H1 (cell line): ENCODE results near the gene BUD23. TPM values are rescaled to one million over a fixed set of nuclear protein-coding genes. Genes with fewer than 3 reads are reported as not detected.

Experiments used
- CTCF ChIA-PET: fragments of 300-600 bp; sonication (Branson Sonifier 250); formaldehyde crosslinking; loops from one replicate; lab custom pipeline; 2021; ENCODE audit not compliant: partially characterized antibody; lab: Charles Lee
- POLR2A ChIA-PET: fragments of 300-600 bp; sonication (Branson Sonifier 250); formaldehyde crosslinking; loops from one replicate; lab custom pipeline; 2021; ENCODE audit warnings: inconsistent platforms; ENCODE audit not compliant: partially characterized antibody; lab: Charles Lee
- DNase-seq, 2 experiments: peaks; one replicate each; pipeline versions ENCODE4 v3.0.0 to v3.0.0-alpha.2; 2010 to 2022; ENCODE audit warnings: low spot score in 2 of 2, low read depth in 1 of 2, mixed read lengths in 1 of 2
- FAIRE-seq: peaks from 2 replicates; lab custom pipeline; 2011; peaks lifted over from hg19 to GRCh38; lab: Jason Lieb, UNC
- H2AFZ ChIP-seq: 2 replicates; pipeline ENCODE4 v1.8.1; 2012; ENCODE audit warnings: low read length, inconsistent platforms
- H2AK5ac ChIP-seq: 2 replicates; pipeline ENCODE4 v1.6.1; 2013; ENCODE audit warnings: low read depth, low read length
- H2BK120ac ChIP-seq: replicated peaks from 2 replicates; pipeline ENCODE3; 2013; ENCODE audit warnings: low read depth, low read length, inconsistent platforms
- H2BK12ac ChIP-seq: 2 replicates; pipeline ENCODE4 v1.6.1; 2013; ENCODE audit warnings: low read depth, low read length
- H2BK15ac ChIP-seq: 2 replicates; pipeline ENCODE4 v1.6.1; 2013; ENCODE audit warnings: low read length
- H2BK20ac ChIP-seq: 2 replicates; pipeline ENCODE4 v1.6.1; 2013; ENCODE audit warnings: low read length
- H2BK5ac ChIP-seq: 2 replicates; pipeline ENCODE4 v1.6.1; 2013; ENCODE audit warnings: low read depth, low read length
- H3K14ac ChIP-seq: 2 replicates; pipeline ENCODE4 v1.6.1; 2013; ENCODE audit warnings: inconsistent platforms; ENCODE audit not compliant: insufficient read length
- H3K18ac ChIP-seq: 2 replicates; pipeline ENCODE4 v1.6.1; 2013; ENCODE audit warnings: low read length; ENCODE audit errors: extremely low read depth
- H3K23ac ChIP-seq: 2 replicates; pipeline ENCODE4 v1.6.1; 2013; ENCODE audit warnings: inconsistent platforms; ENCODE audit not compliant: insufficient read length
- H3K23me2 ChIP-seq: 2 replicates; pipeline ENCODE4 v1.6.1; 2013; ENCODE audit warnings: low read depth, low read length
- H3K27ac ChIP-seq: 2 replicates; pipeline ENCODE4 v1.6.1; 2011; ENCODE audit warnings: low read depth, low read length, inconsistent platforms
- H3K27me3 ChIP-seq, 4 experiments: replicated peaks in 1 of 4; 1 replicate in 1 of 4; 2 replicates in 3 of 4; pipeline versions ENCODE4 v1.6.1 to v1.8.1; 2011 to 2013; ENCODE audit warnings: low read length in 3 of 4, mild to moderate bottlenecking in 3 of 4, inconsistent platforms in 2 of 4, mixed read lengths in 2 of 4, moderate library complexity in 1 of 4; ENCODE audit not compliant: control insufficient read depth in 3 of 4, insufficient read depth in 3 of 4; ENCODE audit errors: extremely low read depth in 1 of 4
- H3K36me3 ChIP-seq, 4 experiments: 2 replicates each; pipeline versions ENCODE4 v1.6.1 to v1.8.1; 2011 to 2013; ENCODE audit warnings: mild to moderate bottlenecking in 4 of 4, low read length in 3 of 4, moderate library complexity in 2 of 4, control low read depth in 1 of 4, inconsistent platforms in 1 of 4; ENCODE audit not compliant: insufficient read depth in 4 of 4, control insufficient read depth in 2 of 4
- H3K4ac ChIP-seq: replicated peaks from 2 replicates; pipeline ENCODE3; 2013; ENCODE audit warnings: low read length, low read depth, mixed read lengths, inconsistent platforms; ENCODE audit not compliant: insufficient read length
- H3K4me1 ChIP-seq, 4 experiments: replicated peaks in 1 of 4; 1 replicate in 1 of 4; 2 replicates in 3 of 4; pipeline versions ENCODE4 v1.6.1 to v1.8.1; 2011 to 2013; ENCODE audit warnings: low read length in 3 of 4, inconsistent platforms in 2 of 4, mixed read lengths in 1 of 4; ENCODE audit not compliant: insufficient read depth in 4 of 4, control insufficient read depth in 3 of 4
- H3K4me2 ChIP-seq, 2 experiments: 2 replicates each; pipeline versions ENCODE4 v1.6.1 to v1.8.1; 2011 to 2013; ENCODE audit warnings: low read depth in 2 of 2, low read length in 2 of 2, control low read depth in 1 of 2, inconsistent platforms in 1 of 2, mild to moderate bottlenecking in 1 of 2; ENCODE audit not compliant: insufficient read depth in 1 of 2
- H3K4me3 ChIP-seq, 4 experiments: fragments of 200-600, 300-600 bp in 1 of 4; sonication (generic), shearing (Covaris generic), sonication (Bioruptor Twin) in 1 of 4; 2 replicates each; pipeline versions ENCODE4 v1.5.1 to v1.8.1; 2011 to 2016; ENCODE audit warnings: low read length in 4 of 4, low read depth in 3 of 4, control low read depth in 2 of 4, inconsistent platforms in 2 of 4, mild to moderate bottlenecking in 2 of 4, mixed read lengths in 1 of 4, moderate library complexity in 1 of 4; ENCODE audit not compliant: insufficient read depth in 2 of 4; ENCODE audit errors: extremely low read depth in 1 of 4
- H3K56ac ChIP-seq: replicated peaks from 2 replicates; pipeline ENCODE3; 2013; ENCODE audit warnings: low read depth, mild to moderate bottlenecking, mixed read lengths, low read length, inconsistent platforms; ENCODE audit not compliant: insufficient read length
- H3K79me1 ChIP-seq: 2 replicates; pipeline ENCODE4 v1.6.1; 2013; ENCODE audit warnings: low read depth, low read length, control low read depth
- H3K79me2 ChIP-seq, 2 experiments: 2 replicates each; pipeline versions ENCODE4 v1.6.1 to v1.8.1; 2012 to 2013; ENCODE audit warnings: low read length in 2 of 2, mild to moderate bottlenecking in 2 of 2, inconsistent platforms in 1 of 2; ENCODE audit not compliant: insufficient read depth in 2 of 2, control insufficient read depth in 1 of 2
- H3K9ac ChIP-seq, 4 experiments: replicated peaks in 1 of 4; 1 replicate in 1 of 4; 2 replicates in 3 of 4; pipeline versions ENCODE4 v1.6.1 to v1.8.1; 2011 to 2013; ENCODE audit warnings: low read depth in 3 of 4, low read length in 3 of 4, control low read depth in 2 of 4, mild to moderate bottlenecking in 2 of 4, moderate library complexity in 2 of 4, inconsistent platforms in 1 of 4; ENCODE audit errors: extremely low read depth in 1 of 4
- H3K9me3 ChIP-seq, 2 experiments: 2 replicates each; pipeline versions ENCODE4 v1.6.1 to v1.8.1; 2012 to 2013; ENCODE audit warnings: mild to moderate bottlenecking in 2 of 2, moderate library complexity in 2 of 2, control low read depth in 1 of 2, inconsistent platforms in 1 of 2, low read depth in 1 of 2, low read length in 1 of 2, mixed read lengths in 1 of 2; ENCODE audit not compliant: insufficient read depth in 2 of 2
- H4K20me1 ChIP-seq, 2 experiments: replicated peaks in 1 of 2; 2 replicates each; pipeline versions ENCODE3 to v1.8.1; 2011 to 2013; ENCODE audit warnings: inconsistent platforms in 2 of 2, low read length in 2 of 2, mild to moderate bottlenecking in 1 of 2; ENCODE audit not compliant: insufficient read depth in 2 of 2, control insufficient read depth in 1 of 2
- H4K5ac ChIP-seq: 2 replicates; pipeline ENCODE4 v1.6.1; 2013; ENCODE audit warnings: low read length, low read depth, mixed read lengths, inconsistent platforms; ENCODE audit not compliant: insufficient read length
- H4K8ac ChIP-seq: 2 replicates; pipeline ENCODE4 v1.8.0; 2013; ENCODE audit warnings: mild to moderate bottlenecking, moderate library complexity, low read length, inconsistent platforms; ENCODE audit not compliant: insufficient read depth; ENCODE audit errors: extremely low read depth
- H4K91ac ChIP-seq: replicated peaks from 2 replicates; pipeline ENCODE3; 2013; ENCODE audit warnings: low read length, mixed read lengths, inconsistent platforms; ENCODE audit not compliant: insufficient read length
- ASH2L ChIP-seq: fragments of 200-600, 300-600 bp; sonication (generic); IDR thresholded peaks from one replicate; pipeline ENCODE4 v1.7.1; 2017; ENCODE audit warnings: low read length
- MAX ChIP-seq: IDR thresholded peaks from 2 replicates; pipeline ENCODE4 v1.6.1; 2012; ENCODE audit warnings: inconsistent platforms
- SP2 ChIP-seq: IDR thresholded peaks from 2 replicates; pipeline ENCODE4 v1.6.1; 2012; ENCODE audit warnings: mild to moderate bottlenecking, low read length, inconsistent platforms
- TCF12 ChIP-seq: IDR thresholded peaks from 2 replicates; pipeline ENCODE4 v1.6.1; 2011; ENCODE audit warnings: low read depth, mild to moderate bottlenecking, low read length
- WGBS, 2 experiments: shearing (Covaris generic) in 1 of 2; methylation state at CpG; one replicate each; pipeline versions ENCODE4 v1.1.6 to v1.1.7; 2013 to 2015; ENCODE audit warnings: low lambda C conversion rate in 2 of 2, mixed read lengths in 2 of 2, inconsistent platforms in 1 of 2, low coverage in 1 of 2, missing lambda C conversion rate in 1 of 2; ENCODE audit not compliant: insufficient replicate concordance in 2 of 2, insufficient coverage in 1 of 2, insufficient read length in 1 of 2; ENCODE audit errors: extremely low coverage in 1 of 2, missing lambda C conversion rate in 1 of 2; 5-methylcytosine and 5-hydroxymethylcytosine counted together
- polyA plus RNA-seq, 7 experiments: library from polyadenylated mRNA; depleted of rRNA in 3 of 7; stranded (reverse) in 5 of 7; unstranded in 2 of 7; fragments of >200 nt in 5 of 7; fragments of 200-250 nt in 2 of 7; gene quantifications; 1 replicate in 5 of 7; 2 replicates in 1 of 7; 4 replicates in 1 of 7; pipeline versions ENCODE4 v1.2.1 to v1.2.3, GENCODE V29; 2011 to 2013; ENCODE audit warnings: missing spikeins in 2 of 7, mixed read lengths in 2 of 7
- total RNA-seq: library from RNA; stranded (reverse); fragmentation: NEBNext Ultra II Directional; extraction: Animal tissue kit (Norgen Biotek cat#: 25700); gene quantifications from 2 replicates; pipeline ENCODE4 v1.2.1, GENCODE V29; 2021

BUD23 gene
- total and polyA plus RNA-seq, 2 of the 8 experiments (the other 6 are each of a cell fraction or from before 2014, with no cell fraction given) = 72.3 to 78.4 TPM

DNA sequence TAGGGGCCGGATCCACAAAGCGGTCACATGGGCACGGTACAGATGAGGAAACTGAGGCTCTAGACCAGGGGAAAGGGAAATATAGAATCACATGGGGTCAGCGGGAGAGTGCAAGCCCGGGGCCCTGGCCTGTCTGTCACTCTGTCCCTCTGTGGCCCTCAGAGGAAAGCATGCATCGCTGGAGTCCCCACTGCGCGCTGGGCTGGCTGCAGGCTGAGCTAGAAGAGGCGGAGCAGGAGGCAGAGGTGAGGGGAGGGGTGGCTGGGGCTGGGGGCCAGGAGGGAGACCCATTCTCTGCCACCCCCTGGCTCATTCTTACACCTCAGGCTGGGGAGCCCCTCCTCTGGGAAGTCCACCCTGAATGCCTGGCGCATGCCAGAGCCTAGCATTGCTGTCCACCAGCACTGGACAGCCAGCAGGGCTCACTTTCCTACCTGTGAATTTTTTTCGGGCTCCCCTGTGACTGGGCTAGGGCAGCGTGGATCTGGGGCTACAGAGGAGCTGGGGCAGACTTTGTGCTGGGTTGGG lies 13.5 kb upstream of the BUD23 start:
- Histone ChIP-seq H3K4me1 (peaks cover 0 to 20% (median 8%) of the 10 kb centered on the region in 4 experiments; a peak in 6 of 7 replicates), H3K4ac (no peak overlapping the region), H4K8ac (no peak overlapping the region), H3K9me3 (no peaks in the 10 kb centered on the region), H4K20me1 (no peaks in the 10 kb centered on the region), H2AFZ (no peak overlapping the region), H3K27ac (no peak overlapping the region)
- DNase-seq = no peak
- FAIRE-seq = no peak
- POLR2A ChIA-PET = interaction anchor here (0.9 to 1.6 kb wide), 6 partner anchors 33 to 148 kb away, joined by 3 to 4 read pairs (median 3); partner anchors contain the start of gene BAZ1B
- WGBS, 2 experiments = 94% methylated on average over 6 of the region's 12 CpGs; no CpG with 5 or more reads in 1 of the 2 experiments
- TF ChIP-seq SP2 (no peak), TCF12 (no peak), ASH2L (no peak), MAX (no peak)
- TF ChIP-seq, all 59 proteins: peak for 0
- H3K14ac ChIP-seq = no peak overlapping the region
- H3K36me3 ChIP-seq = no peaks in the 10 kb centered on the region
- H3K79me1 ChIP-seq = 0 out of 2 replicates have a peak, but pooled peaks cover 3% of the 10 kb centered on the region
- H4K91ac ChIP-seq = no peak overlapping the region
- H4K5ac ChIP-seq = no peak overlapping the region
- H3K27me3 ChIP-seq = no peaks in the 10 kb centered on the region; a peak in 2 of 7 replicates
- no peak overlapping the region for H3K56ac ChIP-seq
- H2BK20ac ChIP-seq = no peak overlapping the region
- no peaks in the 10 kb centered on the region for H3K79me2 ChIP-seq
- no peak overlapping the region for H2AK5ac ChIP-seq
- H3K4me2 ChIP-seq = no peak overlapping the region
- H2BK120ac ChIP-seq = no peak overlapping the region
- peak overlapping the region; percentile 50; the same call in 1 of the 2 replicates for H2BK12ac ChIP-seq
- no peak overlapping the region for H3K4me3 ChIP-seq
- CTCF ChIA-PET = interaction anchor here (0.7 to 9.1 kb wide), 12 partner anchors 23 to 68 kb away, joined by 3 to 72 read pairs (median 4); no protein-coding TSS in a partner anchor
- H2BK5ac ChIP-seq = no peak overlapping the region
- no peak overlapping the region for H3K9ac ChIP-seq
- no peak overlapping the region for H3K23ac ChIP-seq
- H3K18ac ChIP-seq = no peak overlapping the region; the same call in 1 of the 2 replicates
- 0 out of 2 replicates have a peak overlapping the region, but pooled peaks have one; percentile 92 for H2BK15ac ChIP-seq
- peaks cover 5% of the 10 kb centered on the region; the same call in 1 of the 2 replicates for H3K23me2 ChIP-seq
